GM23338 (cell line): ENCODE data around the gene COL4A3. TPM values are rescaled to one million over a fixed set of nuclear protein-coding genes. Genes with fewer than 3 reads are reported as not detected.

Source experiments
- ATAC-seq: fragments of 200-7000 bp; cut with Tn5 transposase; 3 replicates; pipeline ENCODE4 v1.9.1; 2020
- DNase-seq: peaks from one replicate; pipeline ENCODE4 v3.0.0-alpha.2; 2015; ENCODE audit warnings: low spot score
- H2AFZ ChIP-seq: fragments of 200-600 bp; sonication (generic); 2 replicates; pipeline ENCODE4 v1.8.0; 2016; ENCODE audit warnings: antibody characterized with exemption, mild to moderate bottlenecking, moderate library complexity
- H3F3A ChIP-seq: fragments of 200-600 bp; sonication (generic); replicated peaks from 2 replicates; pipeline ENCODE4 v1.8.0; 2017; ENCODE audit warnings: antibody characterized with exemption, mixed run types, low read depth
- H3K27ac ChIP-seq: fragments of 200-600 bp; sonication (generic); 2 replicates; pipeline ENCODE4 v1.6.1; 2016; ENCODE audit warnings: low read depth
- H3K27me3 ChIP-seq: fragments of 200-600 bp; sonication (generic); 2 replicates; pipeline ENCODE4 v1.8.0; 2016; ENCODE audit warnings: mild to moderate bottlenecking, mixed run types, moderate library complexity; ENCODE audit not compliant: insufficient read depth
- H3K36me3 ChIP-seq: fragments of 200-600 bp; sonication (generic); 2 replicates; pipeline ENCODE4 v1.8.0; 2016; ENCODE audit warnings: mild to moderate bottlenecking; ENCODE audit not compliant: insufficient read depth
- H3K4me1 ChIP-seq: fragments of 200-600 bp; sonication (generic); 2 replicates; pipeline ENCODE4 v1.8.0; 2016; ENCODE audit warnings: mild to moderate bottlenecking, moderate library complexity; ENCODE audit not compliant: insufficient read depth
- H3K4me2 ChIP-seq: fragments of 200-600 bp; sonication (generic); 2 replicates; pipeline ENCODE4 v1.7.1; 2017; ENCODE audit warnings: mixed run types
- H3K4me3 ChIP-seq: fragments of 200-600 bp; sonication (generic); 2 replicates; pipeline ENCODE4 v1.6.1; 2016; ENCODE audit warnings: mixed run types
- H3K79me2 ChIP-seq: fragments of 200-600 bp; sonication (generic); replicated peaks from 2 replicates; pipeline ENCODE4 v1.8.0; 2017; ENCODE audit warnings: mild to moderate bottlenecking; ENCODE audit not compliant: insufficient read depth
- H3K9me2 ChIP-seq: fragments of 200-600 bp; sonication (generic); 2 replicates; pipeline ENCODE4 v1.8.0; 2017; ENCODE audit not compliant: insufficient read depth
- H4K20me1 ChIP-seq: fragments of 200-600 bp; sonication (generic); replicated peaks from 2 replicates; pipeline ENCODE4 v1.8.0; 2017; ENCODE audit warnings: mild to moderate bottlenecking; ENCODE audit not compliant: insufficient read depth
- H3K27ac Mint-ChIP-seq: 2 replicates; pipeline ENCODE4 v1.8.0; 2020; ENCODE audit warnings: inconsistent platforms, mild to moderate bottlenecking, moderate library complexity, mixed read lengths
- H3K27me3 Mint-ChIP-seq: 3 replicates; pipeline ENCODE4 v1.8.0; 2022; ENCODE audit warnings: low read depth, mild to moderate bottlenecking, moderate library complexity, mixed read lengths, inconsistent platforms; ENCODE audit not compliant: insufficient read depth, poor library complexity
- H3K36me3 Mint-ChIP-seq: 3 replicates; pipeline ENCODE4 v1.8.0; 2021; ENCODE audit warnings: low read depth, mild to moderate bottlenecking, inconsistent platforms, moderate library complexity, mixed read lengths
- H3K4me1 Mint-ChIP-seq: 3 replicates; pipeline ENCODE4 v1.8.0; 2020; ENCODE audit warnings: mild to moderate bottlenecking, inconsistent platforms, mixed read lengths
- H3K4me3 Mint-ChIP-seq: 3 replicates; pipeline ENCODE4 v1.8.0; 2021; ENCODE audit warnings: moderate library complexity, mild to moderate bottlenecking, inconsistent platforms, mixed read lengths
- H3K9me3 Mint-ChIP-seq: 3 replicates; pipeline ENCODE4 v1.8.0; 2020; ENCODE audit warnings: moderate library complexity, mild to moderate bottlenecking, inconsistent platforms, mixed read lengths
- CREB1 ChIP-seq: fragments of 250-450 bp; sonication (Bioruptor Pico); IDR thresholded peaks from 2 replicates; pipeline ENCODE4 v1.5.0; 2020; ENCODE audit warnings: low read depth, mild to moderate bottlenecking, moderate library complexity
- EZH2phosphoT487 ChIP-seq: fragments of 200-600 bp; sonication (generic); IDR thresholded peaks from one replicate; pipeline ENCODE4 v1.8.1; 2018; ENCODE audit warnings: antibody characterized with exemption; ENCODE audit not compliant: unreplicated experiment
- POLR2AphosphoS5 ChIP-seq: IDR thresholded peaks from 2 replicates; pipeline ENCODE4 v1.6.1; 2016; ENCODE audit warnings: antibody characterized with exemption, low read depth
- STAT1 ChIP-seq: IDR thresholded peaks from one replicate; pipeline ENCODE4 v1.6.1; 2016; ENCODE audit warnings: antibody characterized with exemption; ENCODE audit not compliant: unreplicated experiment
- ZNF114 ChIP-seq: fragments of 250-450 bp; sonication (Bioruptor Pico); IDR thresholded peaks from 2 replicates; pipeline ENCODE4 v1.5.0; 2020; ENCODE audit warnings: mild to moderate bottlenecking, moderate library complexity
- ZNF331 ChIP-seq: fragments of 250-450 bp; sonication (Bioruptor Pico); IDR thresholded peaks from 2 replicates; pipeline ENCODE4 v1.5.0; 2020; ENCODE audit warnings: low read depth, mild to moderate bottlenecking, moderate library complexity
- polyA plus RNA-seq: library from polyadenylated mRNA; unstranded; fragments of >200 nt; fragmentation: Nextera tagmentation; extraction: Ambion mirVana; gene quantifications from 2 replicates; pipeline ENCODE4 v1.2.1, GENCODE V29; 2016
- total RNA-seq: library from RNA; depleted of rRNA; stranded (reverse); fragments of >200 nt; shearing (Covaris generic); gene quantifications from 2 replicates; pipeline ENCODE4 v1.2.3, GENCODE V29; 2014
- TF ChIP-seq, protein P1 (sequence below), 2 experiments: fragments of 200-600 bp in 1 of 2; sonication (generic) in 1 of 2; conservative IDR thresholded peaks; 2 replicates each; pipeline versions ENCODE4 v1.5.1 to v1.6.1; 2016 to 2017; ENCODE audit warnings: antibody characterized with exemption in 2 of 2, low read depth in 2 of 2, mild to moderate bottlenecking in 2 of 2, moderate library complexity in 1 of 2
- TF ChIP-seq, protein P2 (sequence below): IDR thresholded peaks from 2 replicates; pipeline ENCODE4 v1.6.1; 2016; ENCODE audit warnings: antibody characterized with exemption

The COL4A3 gene
- total and polyA plus RNA-seq, 2 experiments from 2014 or later = 1.1 to 3.5 TPM

DNA sequence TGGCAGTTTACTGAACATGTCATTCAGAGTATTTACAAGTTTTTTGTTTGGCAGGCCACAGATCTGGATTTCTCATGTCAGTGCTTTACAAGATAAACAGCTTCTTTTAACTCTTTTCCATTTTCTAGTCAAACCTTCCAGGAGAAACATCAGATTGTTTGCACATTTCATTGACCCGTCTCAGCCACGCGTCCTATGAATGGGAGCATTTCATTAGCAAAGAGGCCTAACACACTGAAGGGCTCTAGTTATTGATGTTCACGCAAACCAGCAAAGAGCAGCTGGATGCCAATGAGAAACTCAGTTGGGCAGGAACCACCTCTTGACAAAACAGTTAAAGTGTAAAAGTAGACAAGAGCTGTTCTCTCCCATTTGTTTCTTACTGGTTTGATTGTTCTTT is 131.4 kb downstream of the COL4A3 start:
- Mint-ChIP-seq H3K27ac (no peak overlapping the region), H3K36me3 (no peaks in the 10 kb centered on the region), H3K4me3 (no peak overlapping the region), H3K27me3 (no peaks in the 10 kb centered on the region), H3K9me3 (no peaks in the 10 kb centered on the region), H3K4me1 (no peaks in the 10 kb centered on the region)
- no peaks in the 10 kb centered on the region for H3K36me3 ChIP-seq
- no peak overlapping the region for H3K4me2 ChIP-seq
- H4K20me1 ChIP-seq = no peaks in the 10 kb centered on the region
- DNase-seq (no peak), ATAC-seq (no peak)
- no peaks in the 10 kb centered on the region for H3K79me2 ChIP-seq
- no peaks in the 10 kb centered on the region for H3K4me1 ChIP-seq
- no peak overlapping the region for H2AFZ ChIP-seq
- no peak overlapping the region for H3K4me3 ChIP-seq
- TF ChIP-seq ZNF331 (no peak), EZH2phosphoT487 (no peak), CREB1 (CRISPR knock-in tag) (no peak), POLR2AphosphoS5 (no peak)
- TF ChIP-seq, protein P1, sequence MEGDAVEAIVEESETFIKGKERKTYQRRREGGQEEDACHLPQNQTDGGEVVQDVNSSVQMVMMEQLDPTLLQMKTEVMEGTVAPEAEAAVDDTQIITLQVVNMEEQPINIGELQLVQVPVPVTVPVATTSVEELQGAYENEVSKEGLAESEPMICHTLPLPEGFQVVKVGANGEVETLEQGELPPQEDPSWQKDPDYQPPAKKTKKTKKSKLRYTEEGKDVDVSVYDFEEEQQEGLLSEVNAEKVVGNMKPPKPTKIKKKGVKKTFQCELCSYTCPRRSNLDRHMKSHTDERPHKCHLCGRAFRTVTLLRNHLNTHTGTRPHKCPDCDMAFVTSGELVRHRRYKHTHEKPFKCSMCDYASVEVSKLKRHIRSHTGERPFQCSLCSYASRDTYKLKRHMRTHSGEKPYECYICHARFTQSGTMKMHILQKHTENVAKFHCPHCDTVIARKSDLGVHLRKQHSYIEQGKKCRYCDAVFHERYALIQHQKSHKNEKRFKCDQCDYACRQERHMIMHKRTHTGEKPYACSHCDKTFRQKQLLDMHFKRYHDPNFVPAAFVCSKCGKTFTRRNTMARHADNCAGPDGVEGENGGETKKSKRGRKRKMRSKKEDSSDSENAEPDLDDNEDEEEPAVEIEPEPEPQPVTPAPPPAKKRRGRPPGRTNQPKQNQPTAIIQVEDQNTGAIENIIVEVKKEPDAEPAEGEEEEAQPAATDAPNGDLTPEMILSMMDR (conservative IDR thresholded peaks at IDR 0.05; ENCODE audit: low read depth in 2 of 2) = no peak
- no peak overlapping the region for H3K27ac ChIP-seq
- no peaks in the 10 kb centered on the region for H3F3A ChIP-seq
- H3K27me3 ChIP-seq = no peaks in the 10 kb centered on the region
- H3K9me2 ChIP-seq = no peaks in the 10 kb centered on the region

DNA sequence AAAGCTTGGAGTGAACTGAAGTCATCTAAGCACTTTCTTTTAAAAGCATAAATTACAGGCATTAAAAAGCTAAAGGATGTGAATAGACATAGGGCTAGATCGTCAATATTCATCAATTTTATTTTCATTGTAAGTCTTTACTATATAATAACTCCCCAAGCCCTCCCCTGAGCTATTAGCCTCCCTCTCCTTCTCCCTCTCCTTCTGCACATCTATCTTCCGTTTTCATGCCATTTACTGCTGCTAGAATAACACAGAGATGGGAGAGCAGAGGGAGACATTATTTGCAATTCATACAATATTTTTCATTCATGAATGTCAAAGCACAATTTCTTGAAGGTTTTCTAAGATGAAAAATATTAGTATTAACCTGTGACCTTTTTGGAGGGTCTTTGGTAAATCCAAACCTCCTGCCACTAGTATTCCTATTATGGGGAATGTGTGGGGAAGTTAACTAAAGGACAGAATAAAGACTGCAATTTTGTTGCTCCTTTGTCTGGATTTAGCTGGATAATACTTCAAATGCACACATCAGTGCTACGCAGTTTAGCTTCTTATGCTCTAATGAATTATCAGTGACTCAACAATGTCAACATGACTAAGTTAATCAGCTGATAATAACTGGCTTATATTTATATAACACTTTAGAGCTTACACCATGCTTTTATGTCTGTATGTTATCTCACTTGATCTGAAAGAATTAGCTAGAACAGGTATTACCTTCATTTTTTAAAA is 132.4 kb downstream of the COL4A3 start:
- TF ChIP-seq ZNF331 (no peak), ZNF114 (CRISPR knock-in tag) (no peak), STAT1 (no peak)
- TF ChIP-seq, protein P2, sequence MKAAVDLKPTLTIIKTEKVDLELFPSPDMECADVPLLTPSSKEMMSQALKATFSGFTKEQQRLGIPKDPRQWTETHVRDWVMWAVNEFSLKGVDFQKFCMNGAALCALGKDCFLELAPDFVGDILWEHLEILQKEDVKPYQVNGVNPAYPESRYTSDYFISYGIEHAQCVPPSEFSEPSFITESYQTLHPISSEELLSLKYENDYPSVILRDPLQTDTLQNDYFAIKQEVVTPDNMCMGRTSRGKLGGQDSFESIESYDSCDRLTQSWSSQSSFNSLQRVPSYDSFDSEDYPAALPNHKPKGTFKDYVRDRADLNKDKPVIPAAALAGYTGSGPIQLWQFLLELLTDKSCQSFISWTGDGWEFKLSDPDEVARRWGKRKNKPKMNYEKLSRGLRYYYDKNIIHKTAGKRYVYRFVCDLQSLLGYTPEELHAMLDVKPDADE = no peak
- TF ChIP-seq, protein P1 (conservative IDR thresholded peaks at IDR 0.05; ENCODE audit: low read depth in 2 of 2) = no peak
- Mint-ChIP-seq H3K36me3 (no peaks in the 10 kb centered on the region), H3K27me3 (no peaks in the 10 kb centered on the region), H3K27ac (no peak overlapping the region), H3K4me3 (no peak overlapping the region), H3K9me3 (no peaks in the 10 kb centered on the region), H3K4me1 (no peaks in the 10 kb centered on the region)
- Histone ChIP-seq H3K4me1 (no peaks in the 10 kb centered on the region), H3F3A (no peaks in the 10 kb centered on the region), H2AFZ (no peak overlapping the region), H3K27ac (no peak overlapping the region), H3K4me2 (no peak overlapping the region), H4K20me1 (no peaks in the 10 kb centered on the region), H3K79me2 (no peaks in the 10 kb centered on the region), H3K4me3 (no peak overlapping the region), H3K27me3 (no peaks in the 10 kb centered on the region), H3K36me3 (no peaks in the 10 kb centered on the region), H3K9me2 (0 out of 2 replicates have a peak, but pooled peaks cover 5% of the 10 kb centered on the region)
- ATAC-seq (no peak), DNase-seq (no peak)
